BLaER1 (cell line): ENCODE results near the gene CLEC18A.
"Not testable (repeated sequence)": the region's sequence is repeated elsewhere in the genome, so short reads cannot be mapped to it uniquely, and the experiment has no call there.

ENCODE experiments used
- H3K27ac ChIP-seq: shearing (Covaris generic); formaldehyde crosslinking; 2 replicates; pipeline ENCODE4 v1.8.1; 2022
- H3K27me3 ChIP-seq: shearing (Covaris generic); formaldehyde crosslinking; 2 replicates; pipeline ENCODE4 v1.8.1; 2022
- H3K36me3 ChIP-seq: shearing (Covaris generic); formaldehyde crosslinking; 2 replicates; pipeline ENCODE4 v1.8.1; 2022
- H3K4me1 ChIP-seq: shearing (Covaris generic); formaldehyde crosslinking; 2 replicates; pipeline ENCODE4 v1.8.1; 2022
- H3K4me2 ChIP-seq: shearing (Covaris generic); formaldehyde crosslinking; 2 replicates; pipeline ENCODE4 v1.8.1; 2022
- H3K4me3 ChIP-seq: shearing (Covaris generic); formaldehyde crosslinking; 2 replicates; pipeline ENCODE4 v1.8.1; 2022
- H3K9ac ChIP-seq: shearing (Covaris generic); formaldehyde crosslinking; 2 replicates; pipeline ENCODE4 v1.8.1; 2022
- H3K9me3 ChIP-seq: shearing (Covaris generic); formaldehyde crosslinking; 2 replicates; pipeline ENCODE4 v1.8.1; 2022
- H4K20me1 ChIP-seq: shearing (Covaris generic); formaldehyde crosslinking; 2 replicates; pipeline ENCODE4 v1.8.1; 2022

Gene CLEC18A

GRCh38 chr16:69952572-69953355 is 1.6 kb downstream of the CLEC18A start:
- H4K20me1 ChIP-seq, H3K36me3 ChIP-seq, H3K4me3 ChIP-seq, H3K9me3 ChIP-seq, H3K27me3 ChIP-seq, H3K27ac ChIP-seq, H3K9ac ChIP-seq, H3K4me1 ChIP-seq, H3K4me2 ChIP-seq: not testable (repeated sequence)

GRCh38 chr16:69954241-69954640 is 3.1 kb downstream of the CLEC18A start:
- not testable (repeated sequence) for H3K4me3 ChIP-seq, H3K9ac ChIP-seq, H3K27me3 ChIP-seq, H3K4me2 ChIP-seq, H3K27ac ChIP-seq, H3K4me1 ChIP-seq, H3K36me3 ChIP-seq, H4K20me1 ChIP-seq, H3K9me3 ChIP-seq

- H3K4me2 ChIP-seq, H3K36me3 ChIP-seq, H3K27ac ChIP-seq, H4K20me1 ChIP-seq, H3K9me3 ChIP-seq, H3K4me1 ChIP-seq, H3K9ac ChIP-seq, H3K4me3 ChIP-seq: not testable (repeated sequence)
- peaks cover 13% of the 10 kb centered on the region; the same call in 1 of the 2 replicates for H3K27me3 ChIP-seq
Observed at GRCh38 chr16:69963312-69963711, 12.2 kb downstream of the CLEC18A start.

- H3K4me2 ChIP-seq, H4K20me1 ChIP-seq, H3K4me3 ChIP-seq, H3K9ac ChIP-seq, H3K36me3 ChIP-seq, H3K4me1 ChIP-seq, H3K27ac ChIP-seq, H3K9me3 ChIP-seq: not testable (repeated sequence)
- H3K27me3 ChIP-seq, result peaks cover 13% of the 10 kb centered on the region; the same call in 1 of the 2 replicates
Observed at GRCh38 chr16:69964960-69965660, 14.0 kb downstream of the CLEC18A start.

GRCh38 chr16:69965661-69966054 is 14.5 kb downstream of the CLEC18A start:
- not testable (repeated sequence) for H3K4me3 ChIP-seq, H3K9me3 ChIP-seq, H3K27ac ChIP-seq, H4K20me1 ChIP-seq, H3K4me2 ChIP-seq, H3K36me3 ChIP-seq, H3K9ac ChIP-seq, H3K4me1 ChIP-seq
- H3K27me3 ChIP-seq, result peaks cover 13% of the 10 kb centered on the region; the same call in 1 of the 2 replicates

- peaks cover 13% of the 10 kb centered on the region; the same call in 1 of the 2 replicates for H3K27me3 ChIP-seq
- H3K9ac ChIP-seq, H3K27ac ChIP-seq, H3K9me3 ChIP-seq, H4K20me1 ChIP-seq, H3K36me3 ChIP-seq, H3K4me3 ChIP-seq, H3K4me2 ChIP-seq, H3K4me1 ChIP-seq: not testable (repeated sequence)
Observed at GRCh38 chr16:69967688-69968087, 16.6 kb downstream of the CLEC18A start.

GRCh38 chr16:69968125-69968524 is 17.0 kb downstream of the CLEC18A start:
- not testable (repeated sequence) for H3K36me3 ChIP-seq, H3K4me3 ChIP-seq, H3K4me1 ChIP-seq, H3K4me2 ChIP-seq, H3K27ac ChIP-seq, H3K9ac ChIP-seq, H4K20me1 ChIP-seq, H3K9me3 ChIP-seq
- peaks cover 13% of the 10 kb centered on the region; the same call in 1 of the 2 replicates for H3K27me3 ChIP-seq

GRCh38 chr16:69969657-69970056 is 18.5 kb downstream of the CLEC18A start:
- H3K4me1 ChIP-seq, H3K4me3 ChIP-seq, H3K4me2 ChIP-seq, H3K9me3 ChIP-seq, H3K27ac ChIP-seq, H3K36me3 ChIP-seq, H4K20me1 ChIP-seq, H3K9ac ChIP-seq: not testable (repeated sequence)
- peaks cover 13% of the 10 kb centered on the region; the same call in 1 of the 2 replicates for H3K27me3 ChIP-seq

- not testable (repeated sequence) for H3K9me3 ChIP-seq, H3K27ac ChIP-seq, H4K20me1 ChIP-seq, H3K4me1 ChIP-seq, H3K9ac ChIP-seq, H3K27me3 ChIP-seq, H3K4me3 ChIP-seq, H3K4me2 ChIP-seq, H3K36me3 ChIP-seq
Observed at GRCh38 chr16:69972120-69972519, 21.0 kb downstream of the CLEC18A start.

- H3K4me1 ChIP-seq, H3K36me3 ChIP-seq, H3K4me2 ChIP-seq, H3K9me3 ChIP-seq, H4K20me1 ChIP-seq, H3K27ac ChIP-seq, H3K9ac ChIP-seq, H3K27me3 ChIP-seq, H3K4me3 ChIP-seq: not testable (repeated sequence)
Observed at GRCh38 chr16:69972935-69973334, 21.8 kb downstream of the CLEC18A start.

GRCh38 chr16:69985196-69985595 is 34.1 kb downstream of the CLEC18A start:
- H3K9ac ChIP-seq, H4K20me1 ChIP-seq, H3K4me1 ChIP-seq, H3K9me3 ChIP-seq, H3K27ac ChIP-seq, H3K36me3 ChIP-seq, H3K4me2 ChIP-seq, H3K4me3 ChIP-seq, H3K27me3 ChIP-seq: not testable (repeated sequence)

GRCh38 chr16:69997956-69998355 is 46.8 kb downstream of the CLEC18A start:
- 0 out of 2 replicates have a peak, but pooled peaks cover 21% of the 10 kb centered on the region for H3K36me3 ChIP-seq

GRCh38 chr16:69999801-70000200 is 48.7 kb downstream of the CLEC18A start:
- H3K27ac ChIP-seq, H4K20me1 ChIP-seq, H3K4me1 ChIP-seq, H3K9ac ChIP-seq, H3K4me2 ChIP-seq, H3K9me3 ChIP-seq, H3K4me3 ChIP-seq, H3K27me3 ChIP-seq: not testable (repeated sequence)
- 0 out of 2 replicates have a peak, but pooled peaks cover 17% of the 10 kb centered on the region for H3K36me3 ChIP-seq

More at GRCh38 chr16:69997956-69998355, 46.8 kb downstream of the CLEC18A start:
- not testable (repeated sequence) for H3K9ac ChIP-seq, H3K9me3 ChIP-seq, H3K4me1 ChIP-seq, H4K20me1 ChIP-seq, H3K27ac ChIP-seq, H3K4me2 ChIP-seq, H3K27me3 ChIP-seq, H3K4me3 ChIP-seq

- H3K4me1 ChIP-seq, H3K4me2 ChIP-seq, H3K4me3 ChIP-seq, H3K9ac ChIP-seq, H4K20me1 ChIP-seq, H3K36me3 ChIP-seq, H3K9me3 ChIP-seq, H3K27ac ChIP-seq, H3K27me3 ChIP-seq: not testable (repeated sequence)
Observed at GRCh38 chr16:70003511-70003910, 52.4 kb downstream of the CLEC18A start.

GRCh38 chr16:70008604-70009003 is 57.5 kb downstream of the CLEC18A start:
- not testable (repeated sequence) for H3K4me1 ChIP-seq, H3K4me3 ChIP-seq
- peaks cover 44% of the 10 kb centered on the region for H3K36me3 ChIP-seq

More at GRCh38 chr16:70008604-70009003, 57.5 kb downstream of the CLEC18A start:
- not testable (repeated sequence) for H3K9me3 ChIP-seq, H4K20me1 ChIP-seq, H3K9ac ChIP-seq, H3K27me3 ChIP-seq, H3K4me2 ChIP-seq, H3K27ac ChIP-seq
